Superior temporal gyrus (tissue), 1 donor: Measurements from ENCODE around the gene PRR18.
A peak's percentile ranks its signal among the peaks of the same experiment; 100 is the strongest.

Experiments
- DNase-seq: peaks from one replicate; pipeline ENCODE4 v3.0.0-alpha.2; 2016; ENCODE audit errors: extremely low spot score

PRR18 gene

GRCh38 chr6:166275714-166276166 lies 32.5 kb downstream of the PRR18 start:
- DNase-seq: peak; percentile 89

GRCh38 chr6:166274739-166275370 lies 33.3 kb downstream of the PRR18 start:
- no peak for DNase-seq

GRCh38 chr6:166274163-166274562 lies 34.0 kb downstream of the PRR18 start:
- DNase-seq: no peak

GRCh38 chr6:166271376-166271765 lies 36.8 kb downstream of the PRR18 start:
- DNase-seq: no peak

- no peak for DNase-seq
Observed at GRCh38 chr6:166270706-166271375, 37.4 kb downstream of the PRR18 start.

GRCh38 chr6:166269301-166270039 lies 38.7 kb downstream of the PRR18 start:
- DNase-seq: no peak

- DNase-seq: no peak
Observed at GRCh38 chr6:166268431-166268830, 39.8 kb downstream of the PRR18 start.

GRCh38 chr6:166267526-166267925 lies 40.7 kb downstream of the PRR18 start:
- no peak for DNase-seq

GRCh38 chr6:166266336-166266735 lies 41.9 kb downstream of the PRR18 start:
- DNase-seq: no peak

- no peak for DNase-seq
Observed at GRCh38 chr6:166262743-166263515, 45.3 kb downstream of the PRR18 start.

- no peak for DNase-seq
Observed at GRCh38 chr6:166259296-166259977, 48.8 kb downstream of the PRR18 start.

- DNase-seq: no peak
Observed at GRCh38 chr6:166258854-166259276, 49.3 kb downstream of the PRR18 start.

GRCh38 chr6:166257911-166258318 lies 50.3 kb downstream of the PRR18 start:
- no peak for DNase-seq
